HG03342 (cell line): ENCODE measurements around the gene KRTAP4-5.
"Not testable (repeated sequence)": the region's sequence is repeated elsewhere in the genome, so short reads cannot be mapped to it uniquely, and the experiment has no call there.

Experiments used
- ATAC-seq: cut with Tn5 transposase; IDR thresholded peaks from one replicate; pipeline ENCODE4 v1.9.1; 2021; ENCODE audit warnings: mild to moderate bottlenecking, moderate library complexity; ENCODE audit not compliant: unreplicated experiment

KRTAP4-5 gene

GRCh38 chr17:41111151-41111885, 38.3 kb downstream of the KRTAP4-5 start:
- no peak for ATAC-seq

- not testable (repeated sequence) for ATAC-seq
Observed at GRCh38 chr17:41108728-41109386, 40.8 kb downstream of the KRTAP4-5 start.

DNA sequence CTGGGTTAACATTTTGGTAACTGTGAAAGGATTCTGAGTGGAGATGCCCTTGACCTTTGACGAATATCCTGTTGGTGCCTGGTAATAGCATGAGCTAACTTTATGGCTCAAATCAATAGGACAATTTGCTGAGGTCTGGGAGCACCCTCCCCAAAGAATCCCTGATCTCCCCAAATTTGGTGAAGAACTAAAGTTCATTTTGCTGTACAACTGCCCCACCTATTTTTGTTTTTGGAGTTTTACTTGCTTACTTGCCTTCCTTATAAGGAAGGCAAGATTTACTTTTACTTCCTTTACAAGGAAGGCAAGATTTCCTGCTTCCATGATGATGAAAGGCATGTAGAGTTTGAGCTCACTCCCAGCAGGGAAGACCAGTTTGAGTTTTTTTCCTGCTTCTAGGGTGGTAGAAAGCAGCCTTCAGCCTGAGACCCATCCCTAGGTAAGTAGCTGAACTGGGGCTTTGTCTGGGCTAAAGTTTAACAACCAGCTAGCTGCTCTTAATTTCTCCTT, 41.6 kb downstream of the KRTAP4-5 start:
- ATAC-seq, result no peak

- ATAC-seq, result not testable (repeated sequence)
Observed at GRCh38 chr17:41105347-41105746, 44.3 kb downstream of the KRTAP4-5 start, which contains the start of gene KRTAP4-9. Gene KRTAP4-9, plus strand, starts transcription at chr17:41105389. Its CDS starts 0 bp downstream, at chr17:41105389.

DNA sequence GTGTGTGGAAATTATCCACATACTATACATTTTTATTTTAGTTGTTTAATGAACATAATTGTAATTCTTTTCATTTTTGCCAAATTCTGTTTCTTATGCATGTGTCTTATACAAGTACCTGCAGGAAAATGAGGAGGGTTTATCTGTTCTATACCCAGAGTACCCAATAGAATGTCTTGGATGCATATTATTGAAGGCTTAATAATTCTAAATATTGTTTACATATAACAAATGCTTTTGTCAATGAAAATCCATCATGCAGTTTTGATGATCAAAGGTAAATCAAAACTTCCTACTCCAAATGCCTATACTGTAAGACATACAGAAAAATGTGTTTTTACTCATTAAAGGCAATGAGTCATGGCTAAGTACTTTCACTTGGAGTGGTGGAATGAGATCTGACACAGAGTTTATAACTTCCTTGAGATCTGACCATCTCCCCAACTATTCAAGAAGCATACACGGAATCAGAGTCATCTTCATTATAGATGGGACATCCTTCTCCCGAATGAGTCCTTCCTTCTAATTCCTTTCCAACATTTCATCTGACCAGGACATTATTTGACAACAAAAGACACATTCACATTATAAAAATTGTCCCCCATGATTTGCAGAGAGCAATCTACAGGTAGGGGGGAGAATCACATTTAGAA, 45.1 kb downstream of the KRTAP4-5 start:
- ATAC-seq, result not testable (repeated sequence)

DNA sequence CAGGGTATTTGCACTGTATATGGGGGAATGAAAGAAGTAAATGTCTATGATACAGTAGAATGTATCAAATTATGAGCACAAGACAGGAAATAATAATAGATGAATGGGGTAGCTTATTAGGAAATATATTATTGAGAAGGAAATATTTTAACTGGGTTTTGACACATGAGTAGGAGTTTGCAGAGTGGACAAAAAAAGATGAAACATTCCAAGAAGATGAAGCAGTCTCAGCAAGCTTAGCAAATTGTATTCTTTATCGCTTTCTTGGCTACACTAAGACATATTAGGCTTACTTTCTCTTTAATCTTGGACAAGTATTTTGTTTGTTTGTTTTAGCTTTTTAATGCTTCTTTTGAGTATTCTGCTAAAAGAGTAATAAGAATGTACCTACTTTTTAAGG, 45.7 kb downstream of the KRTAP4-5 start:
- ATAC-seq, result no peak

GRCh38 chr17:41101586-41102259, 47.9 kb downstream of the KRTAP4-5 start, which contains the start of gene KRTAP4-16:
Gene KRTAP4-16, minus strand, starts transcription at chr17:41102209. Its CDS starts 0 bp downstream, at chr17:41102209.
- no peak for ATAC-seq

DNA sequence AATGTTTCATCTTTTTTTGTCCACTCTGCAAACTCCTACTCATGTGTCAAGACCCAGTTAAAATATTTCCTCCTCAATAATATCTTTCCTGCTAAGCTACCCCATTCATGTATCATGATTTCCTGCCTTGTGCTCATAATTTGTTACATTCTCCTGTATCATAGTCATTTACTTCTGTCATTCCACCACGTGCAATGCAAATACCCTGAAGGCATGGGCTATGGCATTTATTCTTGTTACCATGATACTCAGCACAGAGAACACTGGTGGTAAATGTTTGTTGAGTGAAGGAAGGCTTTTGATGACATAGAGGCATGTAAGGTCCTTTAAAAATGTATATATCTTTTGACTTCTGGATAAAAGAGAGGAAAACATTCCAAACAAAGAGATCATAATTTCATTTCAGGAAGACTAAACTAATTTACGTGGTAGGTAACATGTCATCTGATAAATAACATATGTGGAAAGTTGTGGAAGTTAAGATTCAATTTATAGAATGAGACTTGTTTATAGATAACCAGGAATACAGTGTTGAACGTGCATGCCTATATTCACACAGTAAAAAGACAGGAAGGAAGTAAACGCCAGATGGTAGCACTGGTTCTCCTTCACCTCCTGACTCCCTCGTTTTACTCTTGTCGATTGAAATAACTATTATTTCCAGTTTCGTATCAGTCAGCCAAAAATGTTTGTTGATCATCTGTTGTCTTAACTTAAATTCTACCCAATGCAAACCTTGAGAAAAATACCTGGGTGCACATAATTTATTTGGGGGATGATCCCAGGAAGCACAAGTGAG, 49.7 kb downstream of the KRTAP4-5 start:
- ATAC-seq, result not testable (repeated sequence)
